GM12878 (cell line): ENCODE results near the gene LRRTM3. TPM values are rescaled to one million over a fixed set of nuclear protein-coding genes. Genes with fewer than 3 reads are reported as not detected.
A peak's percentile ranks its signal among the peaks of the same experiment; 100 is the strongest.

Experiments
- ATAC-seq: fragments of 200-7000 bp; cut with Tn5 transposase; 3 replicates; pipeline ENCODE4 v1.9.1; 2020; ENCODE audit warnings: mild to moderate bottlenecking, moderate library complexity
- BruUV-seq: library from RNA; stranded (reverse); fragments of 400-500 nt; replicated peaks from 2 replicates; lab custom pipeline; 2021; lab: Mats Ljungman, UMichigan
- CTCF ChIA-PET: fragments of 300-600 bp; sonication (Branson Sonifier 250); formaldehyde crosslinking; extraction: SDS; loops from one replicate; lab custom pipeline; 2021; ENCODE audit warnings: inconsistent platforms; lab: Yijun Ruan, JAX
- POLR2A ChIA-PET: fragments of 350-600 bp; formaldehyde crosslinking; extraction: SDS; loops from one replicate; lab custom pipeline; 2021; ENCODE audit warnings: inconsistent platforms; lab: Charles Lee
- RAD21 ChIA-PET: fragments of 300-600 bp; sonication (Branson Sonifier 250); formaldehyde crosslinking; loops from one replicate; lab custom pipeline; 2023; ENCODE audit warnings: antibody characterized with exemption; ENCODE audit not compliant: unreplicated experiment; lab: Charles Lee
- SMC1A ChIA-PET: fragments of 300-600 bp; sonication (Branson Sonifier 250); formaldehyde crosslinking; loops from one replicate; lab custom pipeline; 2023; ENCODE audit not compliant: unreplicated experiment, uncharacterized antibody; lab: Charles Lee
- DNase-seq: peaks from one replicate; pipeline ENCODE4 v3.0.0-alpha.2; 2011; ENCODE audit warnings: low read depth, low spot score
- FAIRE-seq: peaks from 3 replicates; lab custom pipeline; 2011; peaks lifted over from hg19 to GRCh38; lab: Jason Lieb, UNC
- H2AFZ ChIP-seq: 2 replicates; pipeline ENCODE4 v1.6.0; 2011; ENCODE audit warnings: low read depth, low read length, control low read depth; ENCODE audit not compliant: control insufficient read depth
- H3K27ac ChIP-seq: 2 replicates; pipeline ENCODE4 v1.5.1; 2011; ENCODE audit warnings: control low read depth; ENCODE audit not compliant: control insufficient read depth, insufficient read depth
- H3K27me3 ChIP-seq, 2 experiments: replicated peaks in 1 of 2; 2 replicates each; pipeline versions ENCODE4 v1.6.0 to v1.6.1; 2011; ENCODE audit warnings: low read length in 1 of 2; ENCODE audit not compliant: control insufficient read depth in 2 of 2, insufficient read depth in 2 of 2
- H3K36me3 ChIP-seq, 2 experiments: 2 replicates each; pipeline ENCODE4 v1.5.1; 2011; ENCODE audit warnings: low read length in 1 of 2; ENCODE audit not compliant: control insufficient read depth in 2 of 2, insufficient read depth in 2 of 2
- H3K4me1 ChIP-seq: 2 replicates; pipeline ENCODE4 v1.6.1; 2011; ENCODE audit warnings: mild to moderate bottlenecking, low read length, moderate library complexity, mixed read lengths; ENCODE audit not compliant: control insufficient read depth, insufficient read depth
- H3K4me2 ChIP-seq: 2 replicates; pipeline ENCODE4 v1.6.0; 2011; ENCODE audit warnings: control low read depth; ENCODE audit not compliant: control insufficient read depth, insufficient read depth
- H3K4me3 ChIP-seq: fragments of 200-600 bp; sonication (generic); 2 replicates; pipeline ENCODE4 v1.5.1; 2016
- H3K79me2 ChIP-seq: 2 replicates; pipeline ENCODE4 v1.6.0; 2011; ENCODE audit warnings: low read length; ENCODE audit not compliant: control insufficient read depth, insufficient read depth
- H3K9ac ChIP-seq: 2 replicates; pipeline ENCODE4 v1.8.0; 2011; ENCODE audit warnings: low read length, control low read depth, mixed read lengths; ENCODE audit not compliant: control insufficient read depth, insufficient read depth
- H3K9me3 ChIP-seq: replicated peaks from 3 replicates; pipeline ENCODE4 v1.5.1; 2011; ENCODE audit warnings: mild to moderate bottlenecking, low read length; ENCODE audit not compliant: control insufficient read depth, insufficient read depth
- H4K20me1 ChIP-seq: 2 replicates; pipeline ENCODE4 v1.6.0; 2011; ENCODE audit not compliant: control insufficient read depth, insufficient read depth
- BCL11A ChIP-seq: IDR thresholded peaks from 2 replicates; pipeline ENCODE4 v1.6.1; 2011; ENCODE audit warnings: low read depth, low read length
- BMI1 ChIP-seq: fragments of 450-650 bp; IDR thresholded peaks from 2 replicates; pipeline ENCODE4 v1.6.1; 2016; ENCODE audit warnings: mild to moderate bottlenecking, moderate library complexity, borderline replicate concordance
- CBFB ChIP-seq: IDR thresholded peaks from 2 replicates; pipeline ENCODE4 v1.6.1; 2016; ENCODE audit warnings: antibody characterized with exemption, low read depth
- CEBPZ ChIP-seq: fragments of 150-350 bp; IDR thresholded peaks from 2 replicates; pipeline ENCODE4 v1.6.1; 2016; ENCODE audit warnings: low read depth, low read length
- EGR1 ChIP-seq, 2 experiments: IDR thresholded peaks; 1 replicate in 1 of 2; 2 replicates in 1 of 2; pipeline ENCODE4 v1.6.1; 2011 to 2012; ENCODE audit warnings: low read depth in 2 of 2, low read length in 2 of 2, borderline replicate concordance in 1 of 2, mild to moderate bottlenecking in 1 of 2, moderate library complexity in 1 of 2
- ELK1 ChIP-seq: IDR thresholded peaks from 2 replicates; pipeline ENCODE4 v1.6.1; 2012; ENCODE audit warnings: low read depth, low read length, improper control_type of control experiment
- GATAD2B ChIP-seq: fragments of 450-650 bp; conservative IDR thresholded peaks from 2 replicates; pipeline ENCODE4 v1.6.1; 2017; ENCODE audit warnings: low read depth, mild to moderate bottlenecking, moderate library complexity
- HSF1 ChIP-seq: fragments of 150-350 bp; IDR thresholded peaks from 2 replicates; pipeline ENCODE4 v1.6.1; 2014; ENCODE audit warnings: mild to moderate bottlenecking, low read depth, low read length
- IRF3 ChIP-seq: fragments of 450-650 bp; IDR thresholded peaks from 2 replicates; pipeline ENCODE4 v1.6.1; 2014; ENCODE audit warnings: mild to moderate bottlenecking
- LARP7 ChIP-seq: fragments of 450-650 bp; IDR thresholded peaks from 2 replicates; pipeline ENCODE4 v1.6.1; 2017; ENCODE audit warnings: mild to moderate bottlenecking
- MEF2A ChIP-seq: IDR thresholded peaks from 2 replicates; pipeline ENCODE4 v1.6.1; 2011; ENCODE audit warnings: low read depth, mild to moderate bottlenecking, low read length, moderate library complexity; ENCODE audit not compliant: insufficient read depth
- MTA2 ChIP-seq: fragments of 450-650 bp; IDR thresholded peaks from 2 replicates; pipeline ENCODE4 v1.6.1; 2016; ENCODE audit warnings: low read depth, mild to moderate bottlenecking, moderate library complexity
- POLR2A ChIP-seq: IDR thresholded peaks from 2 replicates; pipeline ENCODE4 v1.6.1; 2011; ENCODE audit warnings: low read depth, mild to moderate bottlenecking, low read length
- RUNX3 ChIP-seq: IDR thresholded peaks from 2 replicates; pipeline ENCODE4 v1.6.1; 2012; ENCODE audit warnings: low read length, inconsistent platforms
- WGBS: methylation state at CpG from one replicate; pipeline ENCODE4 v1.1.6; 2016; ENCODE audit warnings: low lambda C conversion rate; ENCODE audit not compliant: insufficient replicate concordance, insufficient coverage; ENCODE audit errors: missing lambda C conversion rate; 5-methylcytosine and 5-hydroxymethylcytosine counted together
- in situ Hi-C: fragments of 300-500 bp; cut with MboI; formaldehyde crosslinking; loops from 9 replicates; pipeline ENCODE4 v1.14.3; 2018; ENCODE audit warnings: mixed read lengths
- intact Hi-C: fragments of 100-400 bp; cut with micrococcal nuclease; formaldehyde crosslinking; loops from one replicate; pipeline ENCODE4 v1.14.2; 2022; ENCODE audit not compliant: unreplicated experiment
- polyA plus RNA-seq, 11 experiments: library from polyadenylated mRNA; depleted of rRNA in 4 of 11; unstranded in 6 of 11; stranded (reverse) in 5 of 11; fragments of >200 nt; fragmentation: Nextera tagmentation in 4 of 11; fragmentation: Illumina TruSeq in 1 of 11; extraction: Ambion mirVana in 4 of 11; extraction: Trizol in 1 of 11; gene quantifications; 1 replicate in 1 of 11; 2 replicates in 10 of 11; pipeline versions ENCODE4 v1.2.1 to v1.2.3, GENCODE V29; 2011 to 2016; ENCODE audit warnings: inconsistent platforms in 2 of 11, missing spikeins in 2 of 11, low read depth in 1 of 11
- total RNA-seq, 4 experiments: library from RNA; depleted of rRNA in 3 of 4; stranded (reverse); fragments of >200 nt in 3 of 4; fragmentation: Illumina TruSeq in 1 of 4; extraction: Trizol in 1 of 4; gene quantifications; 2 replicates each; pipeline versions ENCODE4 v1.2.1 to v1.2.3, GENCODE V29; 2013 to 2021
- TF ChIP-seq, protein P1 (sequence below): fragments of 450-650 bp; IDR thresholded peaks from 2 replicates; pipeline ENCODE4 v1.6.1; 2017; ENCODE audit warnings: borderline replicate concordance

The LRRTM3 gene
- total and polyA plus RNA-seq, 10 of the 15 experiments (the other 5 are each of a cell fraction or from before 2014, with no cell fraction given) = not detected

GRCh38 chr10:66931340-66931948, 5.6 kb downstream of the LRRTM3 start:
- FAIRE-seq = peak; percentile 94
- no TSS peak for BruUV-seq
- H2AFZ ChIP-seq = no peak overlapping the region
- RAD21 ChIA-PET = interaction anchor here (0.7 to 2.1 kb wide), 15 partner anchors 9 to 848 kb away, joined by 3 to 10 read pairs (median 4); no protein-coding TSS in a partner anchor
- ATAC-seq = peak; percentile 79
- peaks cover 0 to 8% of the 10 kb centered on the region in 2 experiments; a peak in 1 of 4 replicates for H3K27me3 ChIP-seq
- H3K79me2 ChIP-seq = no peaks in the 10 kb centered on the region
- no peak overlapping the region for H3K9ac ChIP-seq
- WGBS = 0% methylated on average over 5 of the region's 5 CpGs
- intact Hi-C loops = loop anchor here (2.0 to 5.0 kb wide), 3 partner anchors 344 to 851 kb away; no protein-coding TSS in a partner anchor
- DNase-seq = peak; percentile 8
- H3K4me3 ChIP-seq = no peak overlapping the region
- no peaks in the 10 kb centered on the region for H4K20me1 ChIP-seq
- H3K9me3 ChIP-seq = no peaks in the 10 kb centered on the region
- SMC1A ChIA-PET = interaction anchor here (0.6 to 2.7 kb wide), 16 partner anchors 9 to 962 kb away, joined by 3 to 20 read pairs (median 4); no protein-coding TSS in a partner anchor
- H3K36me3 ChIP-seq = no peaks in the 10 kb centered on the region
- in situ Hi-C loops = no loop called here
- POLR2A ChIA-PET = no interaction called here
- CTCF ChIA-PET = interaction anchor here (0.6 to 10.5 kb wide), 22 partner anchors 9 to 849 kb away, joined by 3 to 80 read pairs (median 3); no protein-coding TSS in a partner anchor
- no peak overlapping the region for H3K27ac ChIP-seq
- H3K4me1 ChIP-seq = no peaks in the 10 kb centered on the region
- H3K4me2 ChIP-seq = no peak overlapping the region
- TF ChIP-seq EGR1 (IDR thresholded peaks at IDR 0.05; ENCODE audit: borderline replicate concordance in 1 of 2, low read depth in 2 of 2, low read length in 2 of 2) (no peak), GATAD2B (no peak), BMI1 (no peak), MEF2A (no peak), RUNX3 (peak; percentile 87), HSF1 (no peak), CBFB (peak; percentile 81), POLR2A (no peak), MTA2 (no peak), LARP7 (no peak), BCL11A (no peak), ELK1 (no peak), CEBPZ (no peak), IRF3 (no peak)
- TF ChIP-seq, protein P1, sequence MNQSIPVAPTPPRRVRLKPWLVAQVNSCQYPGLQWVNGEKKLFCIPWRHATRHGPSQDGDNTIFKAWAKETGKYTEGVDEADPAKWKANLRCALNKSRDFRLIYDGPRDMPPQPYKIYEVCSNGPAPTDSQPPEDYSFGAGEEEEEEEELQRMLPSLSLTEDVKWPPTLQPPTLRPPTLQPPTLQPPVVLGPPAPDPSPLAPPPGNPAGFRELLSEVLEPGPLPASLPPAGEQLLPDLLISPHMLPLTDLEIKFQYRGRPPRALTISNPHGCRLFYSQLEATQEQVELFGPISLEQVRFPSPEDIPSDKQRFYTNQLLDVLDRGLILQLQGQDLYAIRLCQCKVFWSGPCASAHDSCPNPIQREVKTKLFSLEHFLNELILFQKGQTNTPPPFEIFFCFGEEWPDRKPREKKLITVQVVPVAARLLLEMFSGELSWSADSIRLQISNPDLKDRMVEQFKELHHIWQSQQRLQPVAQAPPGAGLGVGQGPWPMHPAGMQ = no peak
